ENCODE results near the gene UGT1A5.

The UGT1A5 gene

GRCh38 chr2:233754872-233755611, 42.3 kb downstream of the UGT1A5 start:
- Histone ChIP-seq H3K9me3 (ENCODE audit: insufficient read depth, low read depth, low read length) (no peaks in the 10 kb centered on the region), H4K20me1 (ENCODE audit: insufficient read depth, low read length, poor library complexity, severe bottlenecking) (no peaks in the 10 kb centered on the region), H3K27me3 (ENCODE audit: insufficient read depth, low read length, poor library complexity, severe bottlenecking) (no peaks in the 10 kb centered on the region), H3F3A (ENCODE audit: low read depth) (no peaks in the 10 kb centered on the region), H3K79me2 (ENCODE audit: insufficient read depth, low read length) (no peaks in the 10 kb centered on the region), H3K9me2 (replicated peaks; ENCODE audit: low read depth, low read length) (no peaks in the 10 kb centered on the region), H3K4me1 (ENCODE audit: insufficient read depth, low read length, poor library complexity, severe bottlenecking) (no peaks in the 10 kb centered on the region), H3K4me3 (ENCODE audit: low read length, poor library complexity, severe bottlenecking) (no peak overlapping the region), H3K9ac (ENCODE audit: low read depth, low read length, poor library complexity, severe bottlenecking) (no peak overlapping the region), H2AFZ (ENCODE audit: low read length) (no peak overlapping the region), H3K4me2 (ENCODE audit: low read depth, low read length, poor library complexity, severe bottlenecking) (no peak overlapping the region), H3K36me3 (ENCODE audit: insufficient read depth, low read length) (no peaks in the 10 kb centered on the region)
- TF ChIP-seq EZH2phosphoT487 (IDR thresholded peaks at IDR 0.05; ENCODE audit: borderline replicate concordance): no peak
- TF ChIP-seq, protein P1, sequence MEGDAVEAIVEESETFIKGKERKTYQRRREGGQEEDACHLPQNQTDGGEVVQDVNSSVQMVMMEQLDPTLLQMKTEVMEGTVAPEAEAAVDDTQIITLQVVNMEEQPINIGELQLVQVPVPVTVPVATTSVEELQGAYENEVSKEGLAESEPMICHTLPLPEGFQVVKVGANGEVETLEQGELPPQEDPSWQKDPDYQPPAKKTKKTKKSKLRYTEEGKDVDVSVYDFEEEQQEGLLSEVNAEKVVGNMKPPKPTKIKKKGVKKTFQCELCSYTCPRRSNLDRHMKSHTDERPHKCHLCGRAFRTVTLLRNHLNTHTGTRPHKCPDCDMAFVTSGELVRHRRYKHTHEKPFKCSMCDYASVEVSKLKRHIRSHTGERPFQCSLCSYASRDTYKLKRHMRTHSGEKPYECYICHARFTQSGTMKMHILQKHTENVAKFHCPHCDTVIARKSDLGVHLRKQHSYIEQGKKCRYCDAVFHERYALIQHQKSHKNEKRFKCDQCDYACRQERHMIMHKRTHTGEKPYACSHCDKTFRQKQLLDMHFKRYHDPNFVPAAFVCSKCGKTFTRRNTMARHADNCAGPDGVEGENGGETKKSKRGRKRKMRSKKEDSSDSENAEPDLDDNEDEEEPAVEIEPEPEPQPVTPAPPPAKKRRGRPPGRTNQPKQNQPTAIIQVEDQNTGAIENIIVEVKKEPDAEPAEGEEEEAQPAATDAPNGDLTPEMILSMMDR (conservative IDR thresholded peaks at IDR 0.05; ENCODE audit: low read length): no peak

DNA sequence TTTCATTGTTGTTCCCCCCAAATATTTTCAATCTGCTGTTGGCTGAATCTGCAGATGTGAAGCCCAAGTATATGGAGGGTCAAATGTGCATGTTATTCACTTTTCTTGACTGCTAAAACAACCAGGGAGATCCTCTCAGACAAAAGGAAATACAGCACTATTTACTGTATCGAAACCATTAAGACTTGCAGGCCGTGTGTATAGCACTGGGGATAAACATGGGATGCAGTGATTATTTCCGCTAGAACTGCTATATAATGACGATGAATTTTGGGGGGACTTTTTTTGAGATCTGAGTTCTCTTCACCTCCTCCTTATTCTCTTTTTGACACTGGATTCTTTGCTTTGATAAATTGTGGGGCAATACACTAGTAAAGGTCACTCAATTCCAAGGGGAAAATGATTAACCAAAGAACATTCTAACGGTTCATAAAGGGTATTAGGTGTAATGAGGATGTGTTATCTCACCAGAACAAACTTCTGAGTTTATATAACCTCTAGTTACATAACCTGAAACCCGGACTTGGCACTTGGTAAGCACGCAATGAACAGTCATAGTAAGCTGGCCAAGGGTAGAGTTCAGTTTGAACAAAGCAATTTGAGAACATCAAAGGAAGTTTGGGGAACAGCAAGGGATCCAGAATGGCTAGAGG, 43.8 kb downstream of the UGT1A5 start:
- H3K4me1 ChIP-seq (ENCODE audit: insufficient read depth, low read length, poor library complexity, severe bottlenecking): no peaks in the 10 kb centered on the region
- no peak overlapping the region for H3K4me2 ChIP-seq (ENCODE audit: low read depth, low read length, poor library complexity, severe bottlenecking)
- no peak overlapping the region for H3K4me3 ChIP-seq (ENCODE audit: low read length, poor library complexity, severe bottlenecking)
- H3K27me3 ChIP-seq (ENCODE audit: insufficient read depth, low read length, poor library complexity, severe bottlenecking): no peaks in the 10 kb centered on the region
- no peaks in the 10 kb centered on the region for H3K9me3 ChIP-seq (ENCODE audit: insufficient read depth, low read depth, low read length)
- H3K9me2 ChIP-seq (replicated peaks; ENCODE audit: low read depth, low read length): no peaks in the 10 kb centered on the region
- no peak overlapping the region for H3K9ac ChIP-seq (ENCODE audit: low read depth, low read length, poor library complexity, severe bottlenecking)
- no peaks in the 10 kb centered on the region for H4K20me1 ChIP-seq (ENCODE audit: insufficient read depth, low read length, poor library complexity, severe bottlenecking)
- no peak overlapping the region for H2AFZ ChIP-seq (ENCODE audit: low read length)
- TF ChIP-seq, protein P1 (conservative IDR thresholded peaks at IDR 0.05; ENCODE audit: low read length): no peak
- no peak for TF ChIP-seq EZH2phosphoT487 (IDR thresholded peaks at IDR 0.05; ENCODE audit: borderline replicate concordance)
- no peaks in the 10 kb centered on the region for H3K36me3 ChIP-seq (ENCODE audit: insufficient read depth, low read length)
- no peaks in the 10 kb centered on the region for H3F3A ChIP-seq (ENCODE audit: low read depth)
- no peaks in the 10 kb centered on the region for H3K79me2 ChIP-seq (ENCODE audit: insufficient read depth, low read length)

GRCh38 chr2:233758141-233758540, 45.4 kb downstream of the UGT1A5 start:
- Histone ChIP-seq H3K27me3 (ENCODE audit: insufficient read depth, low read length, poor library complexity, severe bottlenecking) (no peaks in the 10 kb centered on the region), H3K4me3 (ENCODE audit: low read length, poor library complexity, severe bottlenecking) (no peak overlapping the region), H2AFZ (ENCODE audit: low read length) (no peak overlapping the region), H3K9me2 (replicated peaks; ENCODE audit: low read depth, low read length) (no peaks in the 10 kb centered on the region), H3F3A (ENCODE audit: low read depth) (no peaks in the 10 kb centered on the region), H3K36me3 (ENCODE audit: insufficient read depth, low read length) (no peaks in the 10 kb centered on the region), H3K79me2 (ENCODE audit: insufficient read depth, low read length) (no peaks in the 10 kb centered on the region), H3K4me1 (ENCODE audit: insufficient read depth, low read length, poor library complexity, severe bottlenecking) (no peaks in the 10 kb centered on the region), H4K20me1 (ENCODE audit: insufficient read depth, low read length, poor library complexity, severe bottlenecking) (no peaks in the 10 kb centered on the region), H3K9me3 (ENCODE audit: insufficient read depth, low read depth, low read length) (no peaks in the 10 kb centered on the region), H3K9ac (ENCODE audit: low read depth, low read length, poor library complexity, severe bottlenecking) (no peak overlapping the region), H3K4me2 (ENCODE audit: low read depth, low read length, poor library complexity, severe bottlenecking) (no peak overlapping the region)
- no peak for TF ChIP-seq EZH2phosphoT487 (IDR thresholded peaks at IDR 0.05; ENCODE audit: borderline replicate concordance)
- TF ChIP-seq, protein P1 (conservative IDR thresholded peaks at IDR 0.05; ENCODE audit: low read length): no peak
